GM18868 (cell line): ENCODE measurements around the gene RNF41.

ENCODE experiments used
- ATAC-seq: cut with Tn5 transposase; IDR thresholded peaks from one replicate; pipeline ENCODE4 v1.9.1; 2021; ENCODE audit warnings: mild to moderate bottlenecking, moderate library complexity; ENCODE audit not compliant: unreplicated experiment

The RNF41 gene

GRCh38 chr12:56244494-56244893 is 22.8 kb upstream of the RNF41 start:
- no peak for ATAC-seq

GRCh38 chr12:56243731-56244181 is 22.0 kb upstream of the RNF41 start:
- no peak for ATAC-seq

- no peak for ATAC-seq
Measured at GRCh38 chr12:56242986-56243385, 21.3 kb upstream of the RNF41 start.

- ATAC-seq = no peak
Measured at GRCh38 chr12:56241424-56242303, 19.9 kb upstream of the RNF41 start.

DNA sequence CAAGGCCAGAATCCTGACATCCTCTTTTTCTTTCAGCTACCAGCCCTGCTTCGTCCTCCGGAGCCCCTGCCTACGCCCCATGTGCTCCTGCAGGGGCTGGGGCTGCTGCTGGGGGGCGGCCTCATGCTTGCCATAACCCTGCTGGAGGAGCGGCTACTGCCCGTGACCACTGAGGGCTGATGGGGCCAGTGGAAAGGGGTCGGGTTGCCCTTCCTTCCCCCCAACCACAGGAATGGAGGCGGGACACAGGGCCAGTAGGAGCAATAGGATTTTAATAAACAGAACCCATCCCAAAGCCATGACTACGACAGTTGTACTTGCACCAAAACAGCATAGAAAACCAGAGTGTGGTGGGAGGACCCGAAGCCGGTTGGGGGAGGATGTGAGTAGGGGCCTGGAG is 15.8 kb upstream of the RNF41 start:
- ATAC-seq = no peak

DNA sequence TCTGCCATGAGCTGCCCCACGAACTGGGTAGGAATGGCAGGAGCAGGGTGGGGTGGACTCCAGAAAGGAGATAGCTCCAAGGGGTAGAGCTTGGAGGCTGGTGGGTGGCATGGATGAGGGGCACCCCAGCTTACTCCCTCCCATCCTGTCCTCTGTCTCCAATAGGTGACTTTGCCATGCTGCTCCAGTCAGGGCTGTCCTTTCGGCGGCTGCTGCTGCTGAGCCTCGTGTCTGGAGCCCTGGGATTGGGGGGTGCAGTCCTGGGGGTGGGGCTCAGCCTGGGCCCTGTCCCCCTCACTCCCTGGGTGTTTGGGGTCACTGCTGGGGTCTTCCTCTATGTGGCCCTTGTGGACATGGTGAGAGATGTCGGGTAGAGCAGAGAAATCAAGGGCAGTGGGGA is 15.3 kb upstream of the RNF41 start:
- ATAC-seq = no peak

DNA sequence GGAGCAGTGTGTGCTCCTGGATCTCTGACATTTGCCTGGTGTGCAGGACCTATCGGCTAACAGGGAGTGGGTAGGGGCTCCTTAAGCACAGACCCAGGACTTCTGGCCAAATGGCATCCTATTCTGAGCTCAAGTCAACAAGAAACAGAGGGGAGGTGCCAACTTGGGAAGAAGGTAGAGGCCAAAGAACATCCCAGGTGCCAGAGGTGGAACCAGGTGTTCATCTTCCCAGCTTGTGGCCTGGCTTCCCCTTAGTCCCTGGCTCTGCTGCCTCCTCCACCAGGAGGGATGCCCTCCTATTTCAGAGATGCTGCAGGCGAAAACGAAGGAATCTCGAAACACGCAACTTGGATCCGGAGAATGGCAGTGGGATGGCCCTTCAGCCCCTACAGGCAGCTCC is 14.4 kb upstream of the RNF41 start:
- ATAC-seq = no peak

DNA sequence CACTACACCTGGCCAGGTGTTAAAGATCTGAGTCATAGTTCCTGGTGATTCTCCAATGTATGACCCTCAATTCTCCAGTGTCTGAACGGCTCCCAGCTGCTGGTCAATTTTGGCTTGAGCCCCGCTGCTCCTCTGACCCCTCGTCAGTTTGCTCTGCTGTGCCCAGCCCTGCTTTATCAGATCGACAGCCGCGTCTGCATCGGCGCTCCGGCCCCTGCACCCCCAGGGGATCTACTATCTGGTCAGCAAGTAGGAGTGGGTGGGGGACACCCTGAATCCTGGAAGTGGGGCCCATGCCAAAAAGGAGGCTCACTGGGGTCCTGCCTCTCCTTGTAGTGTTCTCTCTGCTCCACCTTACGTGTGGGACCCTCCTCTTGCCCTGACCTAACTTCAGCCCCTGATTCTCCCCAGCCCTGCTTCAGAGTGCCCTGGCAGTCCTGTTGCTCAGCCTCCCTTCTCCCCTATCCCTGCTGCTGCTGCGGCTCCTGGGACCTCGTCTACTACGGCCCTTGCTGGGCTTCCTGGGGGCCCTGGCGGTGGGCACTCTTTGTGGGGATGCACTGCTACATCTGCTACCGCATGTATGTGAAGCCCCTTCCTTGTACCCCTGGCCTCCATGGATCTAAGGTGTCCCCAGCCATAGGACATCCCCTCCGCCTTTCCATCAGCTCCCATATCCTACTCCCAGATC is 13.2 kb upstream of the RNF41 start:
- ATAC-seq = no peak

GRCh38 chr12:56231184-56231582 is 9.5 kb upstream of the RNF41 start:
- ATAC-seq = no peak

- no peak for ATAC-seq
Measured at GRCh38 chr12:56230432-56231183, 8.9 kb upstream of the RNF41 start.

DNA sequence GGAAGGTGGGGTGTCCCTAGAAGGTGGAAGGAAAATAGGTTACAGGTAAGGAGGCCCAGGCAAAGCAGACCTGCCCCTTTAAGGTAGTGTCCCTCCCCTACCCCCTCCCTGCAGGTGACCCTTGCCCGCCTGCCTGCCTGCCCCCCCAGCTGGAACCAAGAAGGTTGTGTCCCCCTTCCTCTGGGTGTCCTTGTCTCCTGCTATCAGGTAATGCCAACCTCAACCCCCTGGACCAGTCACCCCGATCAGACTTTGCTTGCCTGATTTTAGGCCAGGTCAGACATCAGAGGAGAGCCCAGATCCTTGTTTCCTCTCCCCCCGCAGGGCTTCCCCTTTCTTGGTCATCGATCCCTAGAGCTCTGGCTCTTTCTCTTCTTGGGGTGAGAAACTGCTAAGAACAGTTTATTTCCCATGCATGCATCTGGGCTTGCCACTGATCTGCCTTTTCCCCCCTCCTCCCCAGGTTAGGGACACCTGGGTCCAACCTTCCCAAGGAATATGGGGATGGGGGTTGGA is 8.3 kb upstream of the RNF41 start, which contains the start of gene SLC39A5:
Gene SLC39A5, plus strand, starts transcription at position 136 of the 516 bp plus-strand sequence. CDS start 1,224 bp downstream, outside the sequence.
- ATAC-seq = no peak

GRCh38 chr12:56229082-56229481 is 7.4 kb upstream of the RNF41 start:
- no peak for ATAC-seq

- no peak for ATAC-seq
Measured at GRCh38 chr12:56224954-56225353, 3.2 kb upstream of the RNF41 start.

- ATAC-seq = peak; percentile 73
Measured at GRCh38 chr12:56224102-56224701, 2.5 kb upstream of the RNF41 start, which contains the start of gene NABP2. NABP2 (plus strand) TSS chr12:56224342; CDS start chr12:56224857, 515 bp downstream.

GRCh38 chr12:56223571-56224101 is 1.9 kb upstream of the RNF41 start:
- no peak for ATAC-seq

DNA sequence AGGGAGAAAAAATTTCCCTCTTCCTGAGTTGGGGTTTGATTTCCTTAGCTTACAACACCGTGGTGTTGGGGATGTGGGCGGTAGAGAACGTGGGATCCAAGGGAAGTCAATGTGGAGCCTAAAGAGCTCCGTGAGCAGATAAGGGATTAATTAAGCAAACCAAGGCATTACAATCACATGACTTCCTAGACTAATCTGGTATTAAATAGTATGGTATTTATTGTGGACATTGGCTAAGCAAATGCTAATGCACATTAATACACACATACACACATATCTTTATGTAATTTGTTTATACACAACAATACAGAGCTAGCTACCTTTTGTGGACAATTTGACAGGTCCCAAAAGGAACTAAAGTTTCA is 791 bp upstream of the RNF41 start:
- ATAC-seq = no peak

GRCh38 chr12:56221232-56221756 is 428 bp downstream of the RNF41 start:
- ATAC-seq = peak; percentile 18

- ATAC-seq = no peak
Measured at GRCh38 chr12:56220611-56221231, 1.0 kb downstream of the RNF41 start.

- ATAC-seq = no peak
Measured at GRCh38 chr12:56219840-56220239, 1.9 kb downstream of the RNF41 start.

- ATAC-seq = no peak
Measured at GRCh38 chr12:56216461-56216860, 5.3 kb downstream of the RNF41 start.
